NCI-H2081 treated with DMSO at 0.1 percent for 48 hours (cell line): ENCODE data around the gene ZKSCAN7.
"Not testable (repeated sequence)": the region's sequence is repeated elsewhere in the genome, so short reads cannot be mapped to it uniquely, and the experiment has no call there.

ENCODE experiments used
- DNase-seq: peaks from one replicate; lab custom pipeline; 2025; lab: John Stamatoyannopoulos, UW

Gene ZKSCAN7

GRCh38 chr3:44577354-44577952, 22.5 kb downstream of the ZKSCAN7 start:
- DNase-seq: not testable (repeated sequence)

GRCh38 chr3:44578316-44578715, 23.3 kb downstream of the ZKSCAN7 start:
- DNase-seq: not testable (repeated sequence)

GRCh38 chr3:44578924-44579515, 24.0 kb downstream of the ZKSCAN7 start:
- DNase-seq: not testable (repeated sequence)

- not testable (repeated sequence) for DNase-seq
These were observed 24.8 kb downstream of the ZKSCAN7 start for GRCh38 chr3:44579749-44580148.

GRCh38 chr3:44580971-44581370, 26.0 kb downstream of the ZKSCAN7 start:
- DNase-seq: not testable (repeated sequence)

GRCh38 chr3:44584646-44585501, 29.9 kb downstream of the ZKSCAN7 start, which contains the start of gene ZNF660:
Gene ZNF660 (plus strand): TSS chr3:44584964. CDS start chr3:44594194, 9,230 bp downstream.
- peak; percentile 29 for DNase-seq

GRCh38 chr3:44596621-44597020, 41.6 kb downstream of the ZKSCAN7 start:
- DNase-seq: no peak

GRCh38 chr3:44601749-44602148, 46.8 kb downstream of the ZKSCAN7 start:
- DNase-seq: no peak

GRCh38 chr3:44612678-44613077, 57.7 kb downstream of the ZKSCAN7 start:
- no peak for DNase-seq
